GM18951 (cell line): ENCODE results near the gene TEAD1.

Experiments
- POLR2A ChIP-seq: IDR thresholded peaks from 4 replicates; pipeline ENCODE4 v1.6.1; 2011; ENCODE audit warnings: mild to moderate bottlenecking; ENCODE audit not compliant: insufficient read length, insufficient read depth; ENCODE audit errors: extremely low read depth
- in situ Hi-C: fragments of 300-500 bp; cut with MboI; formaldehyde crosslinking; loops from one replicate; pipeline ENCODE4 v1.12.0; 2022; ENCODE audit warnings: low sequenced_read_pairs, mixed read lengths, inconsistent platforms; ENCODE audit not compliant: unreplicated experiment

The TEAD1 gene

DNA sequence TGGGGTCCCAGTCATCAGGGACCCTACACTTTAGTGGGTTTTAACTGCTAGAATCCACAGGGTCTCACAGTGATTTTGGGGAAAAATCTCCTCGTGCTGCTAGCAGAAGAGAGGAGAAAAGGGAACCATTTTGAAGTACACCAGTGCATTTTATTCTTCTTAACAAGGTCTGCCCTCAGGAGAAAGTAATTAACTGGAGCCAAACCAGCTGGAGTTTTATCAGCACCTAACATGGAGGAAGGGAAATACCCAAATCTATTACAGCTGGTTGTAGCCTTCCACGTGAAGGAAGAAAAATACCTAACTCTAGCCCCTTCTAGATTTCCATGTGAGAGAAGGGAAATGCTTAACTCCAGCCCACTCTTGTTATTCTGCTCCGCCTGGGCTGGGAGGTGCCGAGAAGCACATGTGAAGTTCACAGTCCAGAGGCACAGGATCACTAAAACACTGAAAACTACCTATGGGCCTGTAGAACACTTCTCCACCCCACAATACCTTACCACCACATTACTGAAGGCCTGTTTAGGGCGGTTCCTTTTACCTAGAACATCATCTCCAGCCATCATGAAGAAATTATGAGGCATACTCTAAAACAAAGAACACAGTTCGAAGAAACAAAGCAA is 31.3 kb upstream of the TEAD1 start:
- no peak for TF ChIP-seq POLR2A
- in situ Hi-C loops: no loop called here

- in situ Hi-C loops: no loop called here
- no peak for TF ChIP-seq POLR2A
These were observed 27.7 kb upstream of the TEAD1 start for GRCh38 chr11:12646478-12646877.

- TF ChIP-seq POLR2A: no peak
- in situ Hi-C loops: no loop called here
These were observed 20.5 kb upstream of the TEAD1 start for GRCh38 chr11:12653729-12654128.

DNA sequence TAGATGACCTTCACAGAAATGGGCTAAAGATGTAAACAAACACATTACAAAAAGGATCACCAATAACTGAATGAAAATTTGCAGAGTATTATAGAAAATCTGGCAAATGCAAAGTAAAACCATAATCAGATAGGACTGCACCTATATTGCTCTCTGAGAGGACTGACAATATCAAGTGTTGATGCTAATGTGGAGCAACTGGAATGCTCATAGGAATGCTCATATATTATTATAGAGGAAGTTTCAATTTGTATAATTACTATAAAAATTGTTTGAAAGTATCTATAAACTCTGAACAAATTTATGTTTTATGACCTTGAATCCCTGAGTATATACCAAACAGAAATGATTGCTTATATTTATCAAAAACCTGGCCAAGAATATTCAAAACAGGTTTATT is 18.4 kb upstream of the TEAD1 start:
- TF ChIP-seq POLR2A: no peak
- in situ Hi-C loops: no loop called here

GRCh38 chr11:12657336-12657735 is 16.9 kb upstream of the TEAD1 start:
- TF ChIP-seq POLR2A: no peak
- in situ Hi-C loops: no loop called here

- in situ Hi-C loops: no loop called here
- no peak for TF ChIP-seq POLR2A
These were observed 16.2 kb upstream of the TEAD1 start for GRCh38 chr11:12657981-12658380.

GRCh38 chr11:12662101-12662689 is 12.0 kb upstream of the TEAD1 start:
- no peak for TF ChIP-seq POLR2A
- in situ Hi-C loops: no loop called here

- in situ Hi-C loops: no loop called here
- no peak for TF ChIP-seq POLR2A
These were observed 9.8 kb upstream of the TEAD1 start for GRCh38 chr11:12664385-12664784.

- no peak for TF ChIP-seq POLR2A
- in situ Hi-C loops: no loop called here
These were observed 7.3 kb upstream of the TEAD1 start for GRCh38 chr11:12666915-12667314.

GRCh38 chr11:12667646-12668045 is 6.6 kb upstream of the TEAD1 start:
- no peak for TF ChIP-seq POLR2A
- in situ Hi-C loops: no loop called here

DNA sequence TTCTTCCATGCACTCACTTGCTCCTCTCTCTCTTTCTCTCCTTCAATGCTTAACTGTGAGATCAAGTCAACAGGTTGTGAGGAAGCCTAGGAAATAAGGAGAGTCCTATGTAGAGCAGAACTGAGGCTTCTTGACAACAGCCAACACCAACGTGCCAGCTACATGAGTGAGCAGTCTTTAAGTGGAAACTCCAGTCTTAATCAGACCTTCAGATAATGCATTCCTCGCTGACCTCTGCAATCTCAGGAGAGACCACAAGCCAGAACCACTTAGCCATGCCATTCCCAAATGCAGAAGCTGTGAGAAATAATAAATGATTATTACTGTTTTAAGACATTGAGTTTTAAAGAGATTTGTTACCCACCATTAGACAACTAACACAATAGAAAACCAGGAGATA is 6.1 kb upstream of the TEAD1 start:
- in situ Hi-C loops: no loop called here
- no peak for TF ChIP-seq POLR2A

GRCh38 chr11:12669930-12670329 is 4.3 kb upstream of the TEAD1 start:
- in situ Hi-C loops: no loop called here
- TF ChIP-seq POLR2A: no peak

DNA sequence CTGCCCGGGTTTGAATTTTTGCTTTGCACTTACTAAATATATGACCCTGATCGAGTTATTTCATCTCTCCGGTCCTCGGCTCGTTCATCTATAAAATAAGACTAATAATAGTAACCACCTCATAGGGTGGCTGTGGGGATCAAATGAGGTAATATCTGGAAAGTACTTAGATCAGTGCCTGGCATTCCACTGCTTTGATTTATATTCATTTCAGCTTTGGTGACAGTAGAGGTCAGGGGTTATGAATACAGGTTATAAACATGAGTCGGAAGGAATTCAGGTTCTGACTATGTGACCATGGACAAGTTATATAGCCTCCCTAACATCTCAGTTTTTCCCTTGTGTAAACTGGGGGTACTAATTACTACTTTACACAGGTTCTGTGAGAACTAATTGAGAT is 2.9 kb upstream of the TEAD1 start:
- in situ Hi-C loops: no loop called here

DNA sequence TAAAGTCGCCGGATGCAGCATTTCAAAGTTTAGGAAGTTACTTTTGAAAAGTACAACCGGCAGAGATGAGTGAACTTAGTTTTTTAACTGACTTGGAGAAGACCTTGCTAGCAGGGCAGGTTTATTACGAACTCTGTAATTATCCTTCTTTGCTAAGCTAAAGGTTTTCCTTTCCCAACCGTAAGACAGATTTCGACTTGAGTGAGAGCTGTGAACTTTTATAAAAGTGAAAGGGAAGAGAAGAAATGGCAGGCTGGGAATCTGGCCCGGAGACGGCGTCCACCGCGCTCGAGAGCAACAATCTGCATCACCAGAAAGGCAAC is 659 bp upstream of the TEAD1 start:
- no peak for TF ChIP-seq POLR2A
- in situ Hi-C loops: no loop called here

More for the DNA sequence above, 2.9 kb upstream of the TEAD1 start:
- TF ChIP-seq POLR2A: no peak

DNA sequence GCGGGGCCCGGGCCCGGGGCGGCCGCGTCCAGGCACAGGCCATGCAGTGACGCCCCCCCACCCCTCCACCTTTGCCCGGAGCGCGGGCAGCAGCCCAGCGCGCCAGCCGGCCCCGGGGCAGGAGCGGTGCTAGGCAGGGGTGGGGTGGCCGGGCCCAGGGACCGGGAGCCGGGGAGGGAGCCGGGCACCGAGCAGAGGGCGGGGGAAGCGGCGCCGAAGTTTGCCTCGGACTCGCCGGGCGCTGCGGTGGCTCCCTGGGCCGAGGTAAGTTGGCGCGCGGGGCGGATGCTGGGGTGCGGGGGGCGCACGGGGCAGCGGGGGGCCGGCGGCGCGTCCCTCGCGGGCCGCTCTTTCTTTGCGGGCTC is 332 bp downstream of the TEAD1 start:
- TF ChIP-seq POLR2A: no peak
- in situ Hi-C loops: no loop called here
